Myocyte (in vitro differentiated cells): ENCODE results near the gene S100G. TPM values are rescaled to one million over a fixed set of nuclear protein-coding genes. Genes with fewer than 3 reads are reported as not detected.
"Not testable (repeated sequence)": the region's sequence is repeated elsewhere in the genome, so short reads cannot be mapped to it uniquely, and the experiment has no call there.

Experiments used
- DNase-seq: peaks from one replicate; pipeline ENCODE4 v3.0.0-alpha.2; 2012; ENCODE audit warnings: low read depth
- polyA plus RNA-seq: library from polyadenylated mRNA; unstranded; fragments of >200 nt; gene quantifications from one replicate; pipeline ENCODE4 v1.2.1, GENCODE V29; 2012; ENCODE audit warnings: missing spikeins
- total RNA-seq: library from RNA; depleted of rRNA; stranded (reverse); fragments of >200 nt; gene quantifications from 2 replicates; pipeline ENCODE4 v1.2.3, GENCODE V29; 2014

S100G gene
- total RNA-seq, result not detected in 2 replicates
- polyA plus RNA-seq, result not detected

GRCh38 chrX:16649858-16650257, at the start of gene S100G:
Gene S100G, plus strand, starts transcription at chrX:16650158. Its CDS starts 849 bp downstream, at chrX:16651007.
- DNase-seq, result no peak

GRCh38 chrX:16601885-16602284, 48.1 kb upstream of the S100G start:
- peak; percentile 18 for DNase-seq

- not testable (repeated sequence) for DNase-seq
Observed at GRCh38 chrX:16603235-16603634, 46.7 kb upstream of the S100G start.

- DNase-seq, result no peak
Observed at GRCh38 chrX:16603822-16604221, 46.1 kb upstream of the S100G start.

GRCh38 chrX:16604337-16604736, 45.6 kb upstream of the S100G start:
- DNase-seq, result no peak

- DNase-seq, result no peak
Observed at GRCh38 chrX:16606142-16606720, 43.7 kb upstream of the S100G start.

- no peak for DNase-seq
Observed at GRCh38 chrX:16610121-16610621, 39.8 kb upstream of the S100G start.

- DNase-seq, result not testable (repeated sequence)
Observed at GRCh38 chrX:16610654-16611053, 39.3 kb upstream of the S100G start.

GRCh38 chrX:16612257-16612897, 37.6 kb upstream of the S100G start:
- no peak for DNase-seq

- no peak for DNase-seq
Observed at GRCh38 chrX:16617382-16617781, 32.6 kb upstream of the S100G start.

GRCh38 chrX:16618422-16618821, 31.5 kb upstream of the S100G start:
- DNase-seq, result no peak

- no peak for DNase-seq
Observed at GRCh38 chrX:16619024-16619423, 30.9 kb upstream of the S100G start.

GRCh38 chrX:16628511-16628910, 21.4 kb upstream of the S100G start:
- not testable (repeated sequence) for DNase-seq

- DNase-seq, result no peak
Observed at GRCh38 chrX:16628946-16629595, 20.9 kb upstream of the S100G start.

- DNase-seq, result no peak
Observed at GRCh38 chrX:16629909-16630308, 20.0 kb upstream of the S100G start.

GRCh38 chrX:16633754-16634153, 16.2 kb upstream of the S100G start:
- no peak for DNase-seq

GRCh38 chrX:16635040-16635439, 14.9 kb upstream of the S100G start:
- DNase-seq, result no peak

- DNase-seq, result no peak
Observed at GRCh38 chrX:16635596-16635995, 14.4 kb upstream of the S100G start.

- DNase-seq, result no peak
Observed at GRCh38 chrX:16638533-16638932, 11.4 kb upstream of the S100G start.

- no peak for DNase-seq
Observed at GRCh38 chrX:16639966-16640365, 10.0 kb upstream of the S100G start.

- DNase-seq, result no peak
Observed at GRCh38 chrX:16640823-16641222, 9.1 kb upstream of the S100G start.

- no peak for DNase-seq
Observed at GRCh38 chrX:16643176-16643575, 6.8 kb upstream of the S100G start.
